Urinary bladder (tissue), 4 donors: ENCODE results near the gene DCX. TPM values are rescaled to one million over a fixed set of nuclear protein-coding genes. Genes with fewer than 3 reads are reported as not detected.

Source experiments
- DNase-seq: peaks from one replicate; pipeline ENCODE4 v3.0.0-alpha.2; 2015; ENCODE audit errors: extremely low spot score
- H3K27ac ChIP-seq: one replicate; pipeline ENCODE4 v1.5.1; 2013; ENCODE audit warnings: low read depth, mild to moderate bottlenecking, moderate library complexity
- H3K36me3 ChIP-seq: one replicate; pipeline ENCODE4 v1.6.1; 2013; ENCODE audit warnings: mild to moderate bottlenecking, moderate library complexity; ENCODE audit not compliant: insufficient read depth
- H3K4me1 ChIP-seq: one replicate; pipeline ENCODE4 v1.6.1; 2013; ENCODE audit warnings: mild to moderate bottlenecking, moderate library complexity; ENCODE audit not compliant: insufficient read depth
- H3K4me3 ChIP-seq: one replicate; pipeline ENCODE4 v1.5.1; 2013; ENCODE audit warnings: low read depth, low read length
- WGBS: extraction: QIAGEN DNeasy Blood & Tissue Kit; methylation state at CpG from one replicate; pipeline ENCODE4 v1.1.7; 2013; 5-methylcytosine and 5-hydroxymethylcytosine counted together
- polyA plus RNA-seq: library from polyadenylated mRNA; stranded (reverse); fragments of 200-250 nt; gene quantifications from one replicate; pipeline ENCODE4 v1.2.3, GENCODE V29; 2013
- total RNA-seq: library from RNA; depleted of rRNA; stranded (reverse); fragments of >200 nt; gene quantifications from one replicate; pipeline ENCODE4 v1.2.3, GENCODE V29; 2014
- donor health status: healthy with polysubstance abuse.
- donor health status: healthy.

The DCX gene
- total and polyA plus RNA-seq, 2 donors, result 0.04 to 9.6 TPM

DNA sequence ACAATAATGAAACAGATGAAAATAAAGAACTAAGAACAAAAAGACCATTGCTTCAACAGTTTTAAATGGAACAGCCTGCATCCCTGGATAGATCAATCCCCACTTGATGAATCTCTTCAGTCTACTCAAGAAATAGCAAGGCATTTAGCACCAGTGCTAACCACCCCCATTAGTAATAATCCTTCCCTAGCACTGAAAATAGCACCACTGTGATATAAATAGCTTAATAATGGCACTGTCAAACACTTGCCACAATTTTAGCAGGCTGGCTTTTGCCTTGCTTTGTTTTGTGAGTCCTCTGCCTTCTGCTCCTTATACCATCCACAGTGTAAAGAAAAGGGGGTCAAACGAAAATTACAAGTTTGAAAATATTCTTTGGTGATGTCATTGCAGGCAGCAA, 17.4 kb downstream of the DCX start:
- Histone ChIP-seq H3K36me3 (no peaks in the 10 kb centered on the region), H3K27ac (no peak overlapping the region), H3K4me3 (no peak overlapping the region), H3K4me1 (no peaks in the 10 kb centered on the region)
- WGBS, result 51% methylated on average over 1 of the region's 1 CpG
- no peak for DNase-seq

DNA sequence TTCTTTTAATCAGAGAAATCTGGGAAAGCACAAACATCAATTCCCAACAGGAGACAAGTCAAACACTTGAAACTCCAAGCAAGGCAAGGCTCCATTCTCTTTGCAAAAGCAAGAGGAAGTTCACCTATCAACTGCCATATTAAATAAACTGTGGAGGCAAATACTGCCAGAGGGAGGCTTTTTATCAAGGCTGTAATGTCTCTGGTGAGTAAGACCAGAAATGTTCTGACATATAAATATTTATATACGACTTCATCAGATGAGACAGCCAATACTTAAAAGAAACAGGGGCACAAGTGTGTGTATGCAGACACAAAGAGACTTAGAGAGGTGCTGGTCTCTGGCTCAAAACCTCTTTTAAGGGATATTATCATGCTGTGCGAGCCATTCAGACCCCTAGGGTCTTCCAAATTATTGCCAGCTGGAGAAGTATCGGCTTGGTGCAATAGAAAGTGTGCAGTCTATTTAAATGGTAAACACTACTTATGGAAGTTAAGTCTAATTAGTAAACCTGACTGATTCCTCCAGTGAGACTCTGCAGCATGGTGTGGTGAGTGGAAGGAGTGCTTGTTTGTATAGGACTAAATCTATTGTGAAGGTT, 24.4 kb downstream of the DCX start:
- no peak for DNase-seq
- Histone ChIP-seq H3K27ac (no peak overlapping the region), H3K4me1 (no peaks in the 10 kb centered on the region), H3K4me3 (no peak overlapping the region), H3K36me3 (no peaks in the 10 kb centered on the region)
- 19% methylated on average over 3 of the region's 3 CpGs for WGBS

- no peak for DNase-seq
- 84% methylated on average over 5 of the region's 5 CpGs for WGBS
These were observed 25.3 kb downstream of the DCX start for GRCh38 chrX:111386615-111387233.

GRCh38 chrX:111386077-111386476, 25.9 kb downstream of the DCX start:
- Histone ChIP-seq H3K4me3 (no peak overlapping the region), H3K36me3 (no peaks in the 10 kb centered on the region), H3K27ac (no peak overlapping the region), H3K4me1 (no peaks in the 10 kb centered on the region)
- DNase-seq, result no peak
- WGBS, result 59% methylated on average over 4 of the region's 4 CpGs

More at GRCh38 chrX:111386615-111387233, 25.3 kb downstream of the DCX start:
- H3K4me1 ChIP-seq, result no peaks in the 10 kb centered on the region
- no peak overlapping the region for H3K4me3 ChIP-seq
- no peaks in the 10 kb centered on the region for H3K36me3 ChIP-seq
- H3K27ac ChIP-seq, result no peak overlapping the region

- DNase-seq, result no peak
- H3K36me3 ChIP-seq, result no peaks in the 10 kb centered on the region
- no peak overlapping the region for H3K4me3 ChIP-seq
- H3K4me1 ChIP-seq, result no peaks in the 10 kb centered on the region
- no peak overlapping the region for H3K27ac ChIP-seq
These were observed 29.7 kb downstream of the DCX start for GRCh38 chrX:111382277-111382676.

DNA sequence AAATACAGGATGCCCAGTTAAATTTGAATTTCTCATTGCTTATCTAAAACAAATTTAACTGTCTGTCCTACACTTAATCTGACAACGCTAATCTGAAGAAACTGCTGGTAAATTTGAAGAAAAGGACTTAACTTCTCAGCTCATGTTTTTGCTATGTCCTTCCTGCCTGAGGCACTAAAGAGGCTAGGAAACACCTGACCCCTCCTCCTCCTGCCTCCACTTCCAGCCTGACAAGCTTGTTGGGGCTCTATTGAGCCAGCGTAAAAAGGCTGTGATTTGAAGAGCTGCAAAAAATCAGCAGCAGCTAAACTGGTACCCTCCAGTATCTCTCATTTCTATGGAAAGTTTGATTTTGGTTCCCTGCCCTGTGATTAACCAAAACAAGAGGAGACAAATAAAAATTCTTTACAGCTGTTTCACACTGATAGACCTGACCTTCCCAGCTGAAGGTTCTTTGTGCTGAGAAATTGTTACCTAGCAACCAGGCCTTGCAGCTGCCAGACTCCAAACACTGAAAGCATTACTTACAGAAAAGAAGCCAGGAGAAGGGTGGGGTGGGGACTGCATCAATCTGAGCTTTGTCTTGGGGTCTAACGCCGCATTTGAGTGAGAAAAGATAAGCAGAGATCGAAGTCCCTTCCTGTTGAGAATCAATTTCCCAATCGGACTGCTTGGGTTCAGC, 35.0 kb downstream of the DCX start:
- Histone ChIP-seq H3K4me3 (no peak overlapping the region), H3K4me1 (no peaks in the 10 kb centered on the region), H3K27ac (no peak overlapping the region), H3K36me3 (no peaks in the 10 kb centered on the region)
- DNase-seq, result no peak
- WGBS, result 19% methylated on average over 6 of the region's 6 CpGs

DNA sequence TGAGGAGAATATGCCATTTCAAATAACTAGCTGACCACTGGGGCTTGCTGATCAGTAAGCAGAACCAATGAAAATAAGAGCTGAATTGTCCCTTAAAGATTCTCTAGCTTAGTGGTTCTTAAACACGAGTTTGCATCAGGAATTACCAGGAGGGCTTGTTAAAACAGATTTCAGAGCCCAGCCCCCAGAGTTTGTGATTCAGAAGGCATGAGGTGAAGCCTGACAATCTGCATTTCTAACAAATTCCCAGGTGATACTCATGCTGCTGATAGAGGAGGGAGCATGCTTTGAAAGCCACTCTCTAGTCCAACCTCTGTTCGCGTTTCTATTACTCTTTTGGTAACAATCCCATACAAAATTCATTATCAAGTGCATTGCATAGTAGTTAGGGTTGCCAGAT, 35.5 kb downstream of the DCX start:
- 33% methylated on average over 3 of the region's 3 CpGs for WGBS

GRCh38 chrX:111375747-111376146, 36.2 kb downstream of the DCX start:
- Histone ChIP-seq H3K27ac (no peak overlapping the region), H3K4me1 (no peaks in the 10 kb centered on the region), H3K4me3 (no peak overlapping the region), H3K36me3 (no peaks in the 10 kb centered on the region)
- no peak for DNase-seq
- 19% methylated on average over 2 of the region's 2 CpGs for WGBS

More for the DNA sequence above, 35.5 kb downstream of the DCX start:
- no peaks in the 10 kb centered on the region for H3K36me3 ChIP-seq
- no peak overlapping the region for H3K4me3 ChIP-seq
- no peak for DNase-seq
- no peaks in the 10 kb centered on the region for H3K4me1 ChIP-seq
- H3K27ac ChIP-seq, result no peak overlapping the region

- DNase-seq, result no peak
- no peak overlapping the region for H3K27ac ChIP-seq
- H3K4me1 ChIP-seq, result no peaks in the 10 kb centered on the region
- WGBS, result 61% methylated on average over 5 of the region's 5 CpGs
- H3K36me3 ChIP-seq, result no peaks in the 10 kb centered on the region
- H3K4me3 ChIP-seq, result no peak overlapping the region
These were observed 39.9 kb downstream of the DCX start for GRCh38 chrX:111372086-111372485.

- 88% methylated on average over 2 of the region's 2 CpGs for WGBS
- H3K36me3 ChIP-seq, result no peaks in the 10 kb centered on the region
- no peaks in the 10 kb centered on the region for H3K4me1 ChIP-seq
- H3K4me3 ChIP-seq, result no peak overlapping the region
- H3K27ac ChIP-seq, result no peak overlapping the region
- DNase-seq, result no peak
These were observed 46.1 kb downstream of the DCX start for GRCh38 chrX:111365770-111366325.

GRCh38 chrX:111363741-111364140, 48.3 kb downstream of the DCX start:
- Histone ChIP-seq H3K36me3 (no peaks in the 10 kb centered on the region), H3K4me1 (no peaks in the 10 kb centered on the region), H3K4me3 (no peak overlapping the region), H3K27ac (no peak overlapping the region)
- WGBS, result 96% methylated on average over 3 of the region's 3 CpGs
- DNase-seq, result no peak

- Histone ChIP-seq H3K4me1 (no peaks in the 10 kb centered on the region), H3K36me3 (no peaks in the 10 kb centered on the region), H3K27ac (no peak overlapping the region), H3K4me3 (no peak overlapping the region)
- DNase-seq, result no peak
- WGBS, result 64% methylated on average over 1 of the region's 1 CpG
These were observed 50.2 kb downstream of the DCX start for GRCh38 chrX:111361751-111362150.

DNA sequence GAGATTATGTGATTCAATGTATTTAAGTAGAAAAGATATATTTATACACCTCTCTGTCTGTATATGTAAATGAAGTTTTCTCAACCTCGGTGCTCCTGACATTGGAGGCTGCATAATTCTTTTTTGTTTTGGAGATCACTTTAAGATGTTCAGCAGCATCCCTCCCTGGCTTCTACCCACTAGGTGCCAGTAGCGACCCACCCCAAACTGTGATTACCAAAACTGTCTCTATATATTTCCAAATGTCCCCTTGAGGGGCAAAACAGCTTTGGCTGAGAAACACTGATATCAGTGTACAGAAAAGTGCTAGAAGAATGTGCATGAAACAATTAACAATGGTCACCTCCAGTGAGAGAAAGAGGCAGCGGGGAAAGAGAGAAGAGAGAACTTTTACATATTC, 51.2 kb downstream of the DCX start:
- Histone ChIP-seq H3K27ac (no peak overlapping the region), H3K36me3 (no peaks in the 10 kb centered on the region), H3K4me3 (no peak overlapping the region), H3K4me1 (no peaks in the 10 kb centered on the region)
- WGBS, result 48% methylated on average over 3 of the region's 3 CpGs
- no peak for DNase-seq

DNA sequence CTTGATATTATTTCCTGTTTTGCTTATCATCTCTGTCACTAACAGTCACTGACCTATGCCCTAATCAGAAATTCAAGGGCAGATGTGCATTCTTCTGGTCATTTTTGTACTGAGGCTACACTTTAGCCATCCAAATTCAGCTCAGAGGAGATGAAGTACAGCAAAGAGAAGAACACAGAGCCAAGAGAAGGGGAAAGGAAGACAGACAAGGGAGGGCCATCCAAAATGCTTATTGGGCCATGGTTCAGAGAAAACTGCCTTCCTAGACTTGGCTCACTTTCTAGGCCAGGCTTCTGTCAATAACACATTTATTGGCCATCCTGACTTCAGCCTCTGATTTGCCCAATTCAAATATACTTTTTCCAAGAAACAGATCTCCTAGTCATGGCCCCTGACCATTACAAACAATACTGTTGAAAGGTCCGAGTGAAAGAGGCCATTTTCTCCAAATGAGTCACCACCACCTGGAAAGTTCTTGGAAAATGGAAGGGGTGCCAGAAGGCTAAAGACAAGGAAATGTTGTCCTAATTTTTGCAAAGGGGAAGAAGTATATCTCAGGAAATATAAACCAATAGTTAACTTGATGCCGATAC, 56.4 kb downstream of the DCX start:
- no peaks in the 10 kb centered on the region for H3K4me1 ChIP-seq
- DNase-seq, result no peak
- WGBS, result 56% methylated on average over 2 of the region's 2 CpGs
- H3K36me3 ChIP-seq, result no peaks in the 10 kb centered on the region
- no peak overlapping the region for H3K27ac ChIP-seq
- no peak overlapping the region for H3K4me3 ChIP-seq
